MM.1S (cell line): ENCODE data around the gene KCNQ5.

Experiments
- DNase-seq: peaks from one replicate; pipeline ENCODE4 v3.0.0-alpha.2; 2015
- H2AFZ ChIP-seq: fragments of 300-600 bp; sonication (generic); 2 replicates; pipeline ENCODE4 v1.6.0; 2016; ENCODE audit warnings: antibody characterized with exemption, low read length
- H3F3A ChIP-seq: fragments of 300-600 bp; sonication (generic); 2 replicates; pipeline ENCODE4 v1.6.1; 2016; ENCODE audit warnings: mild to moderate bottlenecking, antibody characterized with exemption, low read length, moderate library complexity, mixed read lengths; ENCODE audit not compliant: insufficient read depth
- H3K27ac ChIP-seq: fragments of 300-600 bp; sonication (generic); 2 replicates; pipeline ENCODE4 v1.5.1; 2016; ENCODE audit warnings: mild to moderate bottlenecking, low read length
- H3K27me3 ChIP-seq: fragments of 300-600 bp; sonication (generic); replicated peaks from 2 replicates; pipeline ENCODE4 v1.6.0; 2016; ENCODE audit warnings: low read length; ENCODE audit not compliant: insufficient read depth
- H3K36me3 ChIP-seq: fragments of 300-600 bp; sonication (generic); replicated peaks from 2 replicates; pipeline ENCODE4 v1.6.1; 2016; ENCODE audit warnings: mild to moderate bottlenecking, low read length, mixed read lengths; ENCODE audit not compliant: insufficient read depth
- H3K4me1 ChIP-seq: fragments of 300-600 bp; sonication (generic); 2 replicates; pipeline ENCODE4 v1.6.1; 2016; ENCODE audit warnings: low read length, mixed read lengths
- H3K4me2 ChIP-seq: fragments of 300-600 bp; sonication (generic); 2 replicates; pipeline ENCODE4 v1.6.0; 2016; ENCODE audit warnings: low read depth, low read length
- H3K4me3 ChIP-seq: fragments of 300-600 bp; sonication (generic); 2 replicates; pipeline ENCODE4 v1.5.1; 2016; ENCODE audit warnings: low read length, mixed read lengths
- H3K79me2 ChIP-seq: fragments of 300-600 bp; sonication (generic); 2 replicates; pipeline ENCODE4 v1.6.1; 2016; ENCODE audit warnings: mixed run types, low read length, mixed read lengths
- H3K9ac ChIP-seq: fragments of 300-600 bp; sonication (generic); 2 replicates; pipeline ENCODE4 v1.6.1; 2016; ENCODE audit warnings: low read length, mixed read lengths
- H3K9me2 ChIP-seq: fragments of 300-600 bp; sonication (generic); replicated peaks from 2 replicates; pipeline ENCODE4 v1.6.1; 2016; ENCODE audit warnings: mild to moderate bottlenecking, low read length, mixed read lengths; ENCODE audit not compliant: insufficient read depth
- H3K9me3 ChIP-seq: fragments of 300-600 bp; sonication (generic); replicated peaks from 2 replicates; pipeline ENCODE4 v1.6.1; 2016; ENCODE audit warnings: mild to moderate bottlenecking, low read length, mixed read lengths; ENCODE audit not compliant: insufficient read depth
- H4K20me1 ChIP-seq: fragments of 300-600 bp; sonication (generic); 2 replicates; pipeline ENCODE4 v1.6.1; 2016; ENCODE audit warnings: mild to moderate bottlenecking, low read length, moderate library complexity, mixed read lengths; ENCODE audit not compliant: insufficient read depth
- CTCF ChIP-seq: fragments of 300-600 bp; sonication (generic); IDR thresholded peaks from 2 replicates; pipeline ENCODE4 v1.5.1; 2016; ENCODE audit warnings: antibody characterized with exemption, low read length, mixed read lengths
- EZH2 ChIP-seq: fragments of 300-600 bp; sonication (generic); optimal IDR thresholded peaks from 2 replicates; pipeline ENCODE3; 2017; ENCODE audit warnings: low read depth, mild to moderate bottlenecking, antibody characterized with exemption, low read length, mixed read lengths
- EZH2phosphoT487 ChIP-seq: fragments of 300-600 bp; sonication (generic); IDR thresholded peaks from 2 replicates; pipeline ENCODE4 v1.6.1; 2018; ENCODE audit warnings: antibody characterized with exemption, low read length

Gene KCNQ5

GRCh38 chr6:72950114-72950860 lies 328.4 kb downstream of the KCNQ5 start:
- H3K27ac ChIP-seq, result no peak overlapping the region
- no peak overlapping the region for H2AFZ ChIP-seq
- H3K9me3 ChIP-seq, result no peaks in the 10 kb centered on the region
- H3K79me2 ChIP-seq, result no peaks in the 10 kb centered on the region
- H3K9me2 ChIP-seq, result no peaks in the 10 kb centered on the region
- H3K4me2 ChIP-seq, result no peak overlapping the region
- no peaks in the 10 kb centered on the region for H3K36me3 ChIP-seq
- H3K4me3 ChIP-seq, result no peak overlapping the region
- H3K27me3 ChIP-seq, result no peaks in the 10 kb centered on the region
- TF ChIP-seq CTCF (no peak), EZH2 (no peak), EZH2phosphoT487 (no peak)
- H3K4me1 ChIP-seq, result no peaks in the 10 kb centered on the region
- no peaks in the 10 kb centered on the region for H3F3A ChIP-seq
- no peak for DNase-seq
- H3K9ac ChIP-seq, result no peak overlapping the region
- H4K20me1 ChIP-seq, result no peaks in the 10 kb centered on the region

GRCh38 chr6:72952808-72953630 lies 331.2 kb downstream of the KCNQ5 start:
- Histone ChIP-seq H3K4me3 (no peak overlapping the region), H3K9me2 (no peaks in the 10 kb centered on the region), H4K20me1 (no peaks in the 10 kb centered on the region), H3K36me3 (no peaks in the 10 kb centered on the region), H3K4me2 (no peak overlapping the region), H3K27me3 (no peaks in the 10 kb centered on the region), H2AFZ (no peak overlapping the region), H3K79me2 (no peaks in the 10 kb centered on the region), H3K9me3 (no peaks in the 10 kb centered on the region), H3K9ac (no peak overlapping the region), H3F3A (no peaks in the 10 kb centered on the region), H3K27ac (no peak overlapping the region), H3K4me1 (no peaks in the 10 kb centered on the region)
- no peak for TF ChIP-seq EZH2
- TF ChIP-seq EZH2phosphoT487, result no peak
- DNase-seq, result no peak

- Histone ChIP-seq H3K4me1 (no peaks in the 10 kb centered on the region), H3K36me3 (no peaks in the 10 kb centered on the region), H3K9me2 (no peaks in the 10 kb centered on the region), H3K4me2 (no peak overlapping the region), H4K20me1 (no peaks in the 10 kb centered on the region), H3K27me3 (no peaks in the 10 kb centered on the region), H3K9ac (no peak overlapping the region), H2AFZ (no peak overlapping the region), H3K27ac (no peak overlapping the region), H3K9me3 (no peaks in the 10 kb centered on the region), H3F3A (no peaks in the 10 kb centered on the region), H3K4me3 (no peak overlapping the region), H3K79me2 (no peaks in the 10 kb centered on the region)
- DNase-seq, result no peak
- TF ChIP-seq EZH2 (no peak), CTCF (no peak), EZH2phosphoT487 (no peak)
These were observed 332.1 kb downstream of the KCNQ5 start for GRCh38 chr6:72953971-72954381.

- Histone ChIP-seq H3K27me3 (no peaks in the 10 kb centered on the region), H3K9me3 (no peaks in the 10 kb centered on the region), H3K9me2 (no peaks in the 10 kb centered on the region), H3K4me2 (no peak overlapping the region), H3K4me1 (no peaks in the 10 kb centered on the region), H3F3A (no peaks in the 10 kb centered on the region), H3K4me3 (no peak overlapping the region), H4K20me1 (no peaks in the 10 kb centered on the region), H2AFZ (no peak overlapping the region), H3K27ac (no peak overlapping the region), H3K36me3 (no peaks in the 10 kb centered on the region), H3K9ac (no peak overlapping the region), H3K79me2 (no peaks in the 10 kb centered on the region)
- DNase-seq, result no peak
- TF ChIP-seq EZH2 (no peak), EZH2phosphoT487 (no peak), CTCF (no peak)
These were observed 332.9 kb downstream of the KCNQ5 start for GRCh38 chr6:72954716-72955115.
